NB4 (cell line): ENCODE measurements around the gene MTCH1.
"Not testable (repeated sequence)": the region's sequence is repeated elsewhere in the genome, so short reads cannot be mapped to it uniquely, and the experiment has no call there.

ENCODE experiments used
- CTCF ChIP-seq: IDR thresholded peaks from one replicate; pipeline ENCODE4 v1.5.1; 2012; ENCODE audit warnings: low read depth, low read length
- POLR2A ChIP-seq: IDR thresholded peaks from 2 replicates; pipeline ENCODE4 v1.6.1; 2011; ENCODE audit warnings: mild to moderate bottlenecking; ENCODE audit not compliant: insufficient read length; ENCODE audit errors: extremely low read depth
- TF ChIP-seq, protein P1 (sequence below): IDR thresholded peaks from 2 replicates; pipeline ENCODE4 v1.6.1; 2011; ENCODE audit warnings: low read depth, low read length

GRCh38 chr6:36990401-36990800, 4.4 kb upstream of the MTCH1 start:
- not testable (repeated sequence) for TF ChIP-seq POLR2A, CTCF
- TF ChIP-seq, protein P1, sequence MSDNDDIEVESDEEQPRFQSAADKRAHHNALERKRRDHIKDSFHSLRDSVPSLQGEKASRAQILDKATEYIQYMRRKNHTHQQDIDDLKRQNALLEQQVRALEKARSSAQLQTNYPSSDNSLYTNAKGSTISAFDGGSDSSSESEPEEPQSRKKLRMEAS, result not testable (repeated sequence)
